ENCODE results near the gene PWWP2A.

The PWWP2A gene

GRCh38 chr5:160133918-160134304 lies 14.7 kb upstream of the PWWP2A start:
- no peak for DNase-seq (ENCODE audit: low read depth in 2 of 3, low spot score in 2 of 3)

GRCh38 chr5:160133071-160133917 lies 14.0 kb upstream of the PWWP2A start:
- DNase-seq (ENCODE audit: low read depth in 2 of 3, low spot score in 2 of 3), result no peak

DNA sequence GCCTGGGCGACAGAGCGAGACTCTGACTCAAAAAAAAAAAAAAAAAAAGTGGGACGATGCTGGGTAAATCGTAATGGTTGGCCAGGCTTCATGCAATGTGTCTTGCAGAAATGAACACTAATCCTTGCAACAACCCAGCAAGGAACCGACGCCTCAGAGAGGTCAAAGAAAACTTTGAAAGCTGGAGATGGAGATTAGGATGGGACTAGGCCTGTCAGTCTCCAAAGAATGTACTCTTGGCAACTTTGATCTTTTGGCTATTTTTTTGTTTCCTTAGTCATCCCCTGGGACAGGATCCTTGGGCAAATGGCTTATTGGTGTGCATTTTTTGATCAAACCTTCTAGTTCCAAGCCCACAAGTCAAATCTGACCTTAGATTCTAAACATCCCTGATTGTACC lies 10.6 kb upstream of the PWWP2A start:
- no peak for DNase-seq (ENCODE audit: low read depth in 2 of 3, low spot score in 2 of 3)

- DNase-seq (ENCODE audit: low read depth in 2 of 3, low spot score in 2 of 3), result no peak
These were observed 9.4 kb upstream of the PWWP2A start for GRCh38 chr5:160128632-160129031.

DNA sequence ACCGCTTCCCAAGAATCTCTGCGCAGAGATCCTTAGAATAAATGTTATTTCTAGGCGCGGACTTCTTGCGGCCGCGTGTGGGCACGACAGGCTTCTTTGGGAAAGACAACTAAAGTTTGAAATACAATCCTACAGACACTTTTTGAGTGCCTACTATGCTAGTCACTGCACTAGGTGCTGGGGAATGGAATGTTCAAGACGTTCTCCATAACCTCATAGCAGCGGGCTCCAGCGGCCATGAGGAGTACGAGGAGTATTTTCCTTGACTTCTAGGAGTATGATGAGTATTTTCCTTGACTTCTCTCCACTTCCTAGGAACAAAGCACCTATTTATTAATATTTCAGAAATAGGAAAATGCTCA lies 636 bp upstream of the PWWP2A start:
- no peak for DNase-seq (ENCODE audit: low read depth in 2 of 3, low spot score in 2 of 3)

DNA sequence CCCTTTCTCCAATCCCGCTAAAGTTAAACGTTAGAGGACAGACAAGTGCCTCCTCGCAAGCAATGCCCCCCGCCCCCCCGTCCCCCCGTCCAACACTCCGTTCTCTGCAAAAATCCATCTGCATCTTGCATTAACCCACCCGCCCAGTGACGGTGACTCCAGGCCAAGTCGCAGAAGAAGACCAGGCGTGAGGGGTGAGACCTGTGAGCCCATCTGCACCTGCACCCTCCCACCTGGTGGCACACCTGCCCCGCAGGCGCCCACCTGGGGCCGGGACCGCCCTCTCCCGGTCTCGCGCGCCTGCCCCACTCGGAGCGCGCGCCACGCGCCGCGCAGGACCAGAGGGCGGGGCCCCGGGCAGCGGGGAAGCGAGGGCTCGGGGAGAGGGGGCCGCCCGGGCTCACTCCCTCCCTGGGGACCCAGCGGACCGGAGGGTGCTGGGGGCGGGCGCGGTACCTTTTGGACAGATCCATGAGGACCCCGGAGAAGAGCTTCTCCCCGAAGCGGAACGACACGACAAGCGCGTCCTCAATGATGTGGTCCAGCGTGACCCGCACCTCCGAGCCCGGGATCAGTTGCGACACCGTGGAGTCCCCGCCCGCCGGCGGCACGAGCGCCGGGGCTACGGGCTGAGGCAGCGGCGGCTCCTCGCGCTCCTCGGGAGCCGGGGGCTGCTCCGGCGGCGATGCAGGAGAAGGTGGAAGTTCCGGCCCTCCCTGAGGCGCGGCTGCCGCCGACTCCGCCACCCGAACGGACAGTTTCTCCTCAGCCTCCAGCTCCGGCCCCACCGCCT lies 705 bp downstream of the PWWP2A start:
- peak; percentile 8 to 26 (median 16) for DNase-seq (ENCODE audit: low read depth in 2 of 3, low spot score in 2 of 3)

DNA sequence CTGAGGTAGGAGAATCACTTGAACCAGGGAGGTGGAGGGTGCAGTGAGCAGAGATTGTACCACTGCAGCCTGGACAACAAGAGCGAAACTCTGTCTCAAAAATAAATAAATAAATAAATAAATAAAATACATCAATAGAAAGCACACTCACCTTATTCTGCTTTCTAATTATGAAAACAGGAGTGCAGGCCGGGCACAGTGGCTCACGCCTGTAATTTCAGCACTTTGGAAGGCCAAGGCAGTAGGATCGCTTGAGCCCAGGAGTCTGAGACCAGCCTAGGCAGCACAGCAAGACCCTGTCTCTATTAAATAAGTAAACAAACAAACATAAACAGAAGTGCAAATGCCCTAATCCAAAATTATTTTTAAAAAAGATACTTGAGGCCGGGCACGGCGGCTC lies 2.3 kb downstream of the PWWP2A start:
- DNase-seq (ENCODE audit: low read depth in 2 of 3, low spot score in 2 of 3), result no peak

DNA sequence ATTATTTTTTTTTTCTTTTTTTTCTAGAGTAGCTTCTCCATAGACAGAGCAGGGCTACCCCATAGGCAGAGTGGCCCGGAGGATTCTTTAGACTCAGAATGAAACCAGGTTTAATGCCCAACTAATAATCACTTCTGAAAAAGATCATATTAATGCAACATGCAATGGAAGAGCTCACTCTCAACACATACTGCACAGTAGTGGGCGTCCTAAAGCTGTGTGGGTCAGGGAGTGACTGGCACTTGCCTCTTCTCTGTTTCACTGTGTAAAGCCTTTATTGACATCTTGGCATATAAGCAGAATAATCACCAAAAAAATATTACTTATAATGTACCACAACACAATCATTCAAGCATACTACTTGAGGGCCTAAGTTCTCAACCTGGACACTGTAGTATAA lies 11.1 kb downstream of the PWWP2A start:
- DNase-seq (ENCODE audit: low read depth in 2 of 3, low spot score in 2 of 3), result no peak

DNA sequence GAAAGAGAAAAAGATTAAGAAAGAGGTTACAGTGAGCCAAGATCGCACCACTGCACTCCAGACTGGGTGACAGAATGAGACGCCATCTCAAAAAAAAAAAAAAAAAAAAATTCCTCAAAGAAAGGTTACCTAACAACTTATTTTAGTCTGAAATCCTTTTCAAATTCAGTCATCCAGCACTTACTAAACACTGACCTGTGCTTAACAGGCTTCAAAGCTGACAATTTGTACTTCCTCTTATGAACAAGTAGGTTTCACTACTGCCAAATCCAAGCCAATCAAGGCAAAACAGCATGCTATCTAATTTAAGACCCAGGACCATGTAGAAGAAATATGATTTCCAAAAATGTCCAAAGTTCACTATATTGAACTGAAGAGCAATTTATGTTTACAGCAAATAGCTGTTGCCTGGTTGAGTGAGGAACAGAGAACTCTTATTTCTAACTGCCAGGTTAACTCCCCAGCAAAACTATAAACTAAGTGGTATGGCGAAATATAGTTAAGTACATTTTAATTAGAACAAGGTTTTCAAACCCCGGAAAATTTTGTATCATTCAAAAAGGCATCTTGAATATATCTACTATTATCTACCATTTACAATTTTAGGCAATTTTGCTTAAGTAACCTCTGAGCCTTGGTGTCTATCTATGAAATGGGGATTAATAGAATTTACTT lies 13.4 kb downstream of the PWWP2A start:
- DNase-seq (ENCODE audit: low read depth in 2 of 3, low spot score in 2 of 3), result no peak

DNA sequence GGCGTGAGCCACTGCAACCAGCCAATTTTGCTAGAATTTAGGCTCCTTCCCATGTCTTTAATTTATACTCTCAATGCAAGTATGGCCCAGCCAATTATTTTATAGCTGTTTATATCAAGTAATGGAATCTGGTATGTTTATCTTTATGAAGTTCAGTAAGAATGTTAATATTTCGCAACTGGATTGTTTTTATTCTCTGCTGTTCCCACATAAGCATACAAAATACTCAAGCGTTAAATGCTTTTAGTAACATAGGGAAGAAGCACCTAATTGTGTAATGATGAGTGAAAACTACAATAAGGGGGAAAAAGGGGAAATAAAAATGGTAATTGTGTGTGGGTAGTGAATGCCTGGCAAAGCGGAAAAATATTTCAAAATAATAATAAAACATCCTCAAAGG lies 21.3 kb downstream of the PWWP2A start:
- no peak for DNase-seq (ENCODE audit: low read depth in 2 of 3, low spot score in 2 of 3)

DNA sequence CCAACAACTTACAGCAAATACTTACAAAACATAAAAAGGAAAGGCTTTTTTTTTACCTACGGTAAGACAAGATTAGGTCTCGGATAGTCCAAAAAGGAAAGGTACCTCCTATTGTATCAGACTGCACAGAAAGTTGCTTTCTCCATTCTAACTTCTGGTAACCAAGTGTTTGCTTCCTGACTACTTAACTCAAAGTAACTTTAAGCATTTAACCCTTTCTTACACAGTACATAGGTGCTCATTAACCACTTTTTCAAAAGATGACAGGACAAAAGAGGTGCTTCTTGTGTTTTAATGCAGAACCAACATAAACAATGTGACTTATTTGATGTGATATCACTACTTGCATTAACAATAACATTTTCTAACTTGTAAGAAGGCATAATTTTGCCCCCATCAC lies 23.1 kb downstream of the PWWP2A start:
- DNase-seq (ENCODE audit: low read depth in 2 of 3, low spot score in 2 of 3), result no peak

GRCh38 chr5:160092960-160093707 lies 26.1 kb downstream of the PWWP2A start:
- no peak for DNase-seq (ENCODE audit: low read depth in 2 of 3, low spot score in 2 of 3)

- no peak for DNase-seq (ENCODE audit: low read depth in 2 of 3, low spot score in 2 of 3)
These were observed 26.7 kb downstream of the PWWP2A start for GRCh38 chr5:160092514-160092913.

- no peak for DNase-seq (ENCODE audit: low read depth in 2 of 3, low spot score in 2 of 3)
These were observed 29.2 kb downstream of the PWWP2A start for GRCh38 chr5:160090059-160090458.

DNA sequence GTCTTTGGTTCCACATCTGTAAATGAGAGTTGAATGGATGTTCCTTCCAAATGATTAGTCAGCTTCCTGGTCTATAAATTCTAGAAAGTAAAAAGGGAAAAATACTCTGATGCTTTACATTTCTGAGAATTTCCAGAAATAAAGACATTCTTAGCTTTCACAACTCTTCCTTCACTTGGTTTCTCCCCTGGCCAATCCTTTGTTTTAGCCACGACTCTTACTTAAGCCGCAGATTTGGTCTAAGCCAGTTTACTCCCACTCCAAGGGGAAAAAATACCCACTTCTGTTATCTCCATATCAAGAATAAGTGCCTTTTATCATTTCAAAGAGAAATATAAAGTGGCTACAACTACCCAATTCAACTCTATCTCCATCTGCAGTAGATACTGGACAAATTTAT lies 29.7 kb downstream of the PWWP2A start:
- no peak for DNase-seq (ENCODE audit: low read depth in 2 of 3, low spot score in 2 of 3)

- DNase-seq (ENCODE audit: low read depth in 2 of 3, low spot score in 2 of 3), result no peak
These were observed 30.4 kb downstream of the PWWP2A start for GRCh38 chr5:160088805-160089204.

- no peak for DNase-seq (ENCODE audit: low read depth in 2 of 3, low spot score in 2 of 3)
These were observed 32.1 kb downstream of the PWWP2A start for GRCh38 chr5:160087199-160087598.

DNA sequence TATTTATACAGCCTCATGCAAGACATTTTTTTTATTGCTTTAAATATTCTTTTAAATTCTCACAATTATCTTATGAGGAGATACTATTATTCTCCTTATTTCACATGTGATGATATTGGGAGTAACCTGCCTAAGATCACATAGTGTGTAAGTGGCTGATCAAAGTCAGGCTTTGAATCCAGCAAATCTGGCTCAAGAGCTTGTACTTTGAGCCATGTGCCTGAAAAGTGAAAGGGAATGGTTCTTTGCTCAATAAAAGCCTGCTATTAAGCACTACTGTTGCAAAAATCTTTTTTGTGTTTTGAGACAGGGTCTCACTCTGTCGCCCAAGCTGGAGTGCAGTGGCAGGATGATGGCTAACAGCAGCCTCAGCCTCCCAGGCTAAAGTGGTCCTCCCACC lies 35.1 kb downstream of the PWWP2A start:
- no peak for DNase-seq (ENCODE audit: low read depth in 2 of 3, low spot score in 2 of 3)

- no peak for DNase-seq (ENCODE audit: low read depth in 2 of 3, low spot score in 2 of 3)
These were observed 35.7 kb downstream of the PWWP2A start for GRCh38 chr5:160083501-160083900.

- DNase-seq (ENCODE audit: low read depth in 2 of 3, low spot score in 2 of 3), result no peak
These were observed 36.4 kb downstream of the PWWP2A start for GRCh38 chr5:160082614-160083500.
